Stimulated activated CD8-positive, alpha-beta memory T cell treated with anti-CD3 and anti-CD28 coated beads, Interleukin-15, amount 100 ng/mL, for 48 hours (primary cell): ENCODE results near the gene CDK14.
"Not testable (repeated sequence)": the region's sequence is repeated elsewhere in the genome, so short reads cannot be mapped to it uniquely, and the experiment has no call there.

Experiments used
- DNase-seq, 2 donors: peaks; one replicate each; pipeline ENCODE4 v3.0.0-alpha.2; 2020; ENCODE audit warnings: low read depth in 2 of 2

CDK14 gene

DNA sequence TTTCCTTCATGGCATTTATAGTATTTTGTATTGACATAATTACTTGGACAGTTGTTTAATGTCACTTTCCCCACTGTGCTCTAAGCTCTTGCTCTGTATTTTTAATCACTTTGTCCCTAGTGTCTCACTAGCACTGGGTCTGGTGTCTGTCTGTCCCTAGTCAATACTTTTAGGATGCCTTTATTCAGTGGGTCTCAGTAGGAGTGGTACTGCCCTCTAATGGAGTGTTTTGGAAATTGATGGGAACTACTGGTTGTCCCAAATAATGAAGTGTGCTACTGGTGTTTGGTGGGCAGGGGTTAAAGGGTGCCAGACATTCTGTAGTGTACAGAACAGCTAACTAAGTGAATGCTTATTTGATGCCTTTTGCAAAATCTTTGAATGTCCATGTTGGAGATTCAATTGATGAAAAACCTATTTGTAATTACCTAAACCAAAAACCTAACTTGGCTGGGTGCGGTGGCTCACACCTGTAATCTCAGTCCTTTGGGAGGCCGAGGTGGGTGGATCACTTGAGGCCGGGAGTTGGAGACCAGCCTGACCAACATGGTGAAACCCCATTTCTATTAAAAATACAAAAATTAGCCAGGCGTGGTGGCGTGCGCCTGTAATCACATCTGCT is 33.3 kb downstream of the CDK14 start:
- no peak for DNase-seq

DNA sequence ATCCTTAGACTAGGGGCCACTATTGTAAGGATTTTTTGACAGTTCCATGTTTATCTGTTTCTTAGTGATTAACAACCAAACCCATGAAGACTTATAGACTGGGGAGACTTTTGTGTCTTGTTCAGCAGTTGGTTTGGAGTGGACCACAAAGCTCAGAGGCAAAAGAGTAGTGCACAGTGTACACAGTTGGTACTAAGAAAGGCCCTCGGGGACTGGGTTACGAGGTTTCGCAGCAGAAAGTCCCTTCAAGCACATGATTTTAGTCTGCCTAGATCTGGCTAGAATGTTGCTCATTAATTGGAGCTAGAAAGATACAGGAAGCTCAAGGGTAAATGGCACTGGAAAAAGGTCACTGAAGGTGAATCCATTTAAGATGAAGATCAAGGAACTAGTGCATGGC is 35.4 kb downstream of the CDK14 start:
- no peak for DNase-seq

DNA sequence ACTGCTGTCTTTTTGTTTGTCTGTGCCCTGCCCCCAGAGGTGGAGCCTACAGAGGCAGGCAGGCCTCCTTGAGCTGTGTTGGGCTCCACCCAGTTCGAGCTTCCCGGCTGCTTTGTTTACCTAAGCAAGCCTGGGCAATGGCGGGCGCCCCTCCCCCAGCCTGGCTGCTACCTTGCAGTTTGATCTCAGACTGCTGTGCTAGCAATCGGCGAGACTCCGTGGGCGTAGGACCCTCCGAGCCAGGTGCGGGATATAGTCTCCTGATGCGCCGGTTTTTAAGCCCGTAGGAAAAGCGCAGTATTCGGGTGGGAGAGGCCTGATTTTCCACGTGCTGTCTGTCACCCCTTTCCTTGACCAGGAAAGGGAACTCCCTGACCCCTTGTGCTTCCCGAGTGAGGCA is 43.6 kb downstream of the CDK14 start:
- DNase-seq = not testable (repeated sequence)

DNA sequence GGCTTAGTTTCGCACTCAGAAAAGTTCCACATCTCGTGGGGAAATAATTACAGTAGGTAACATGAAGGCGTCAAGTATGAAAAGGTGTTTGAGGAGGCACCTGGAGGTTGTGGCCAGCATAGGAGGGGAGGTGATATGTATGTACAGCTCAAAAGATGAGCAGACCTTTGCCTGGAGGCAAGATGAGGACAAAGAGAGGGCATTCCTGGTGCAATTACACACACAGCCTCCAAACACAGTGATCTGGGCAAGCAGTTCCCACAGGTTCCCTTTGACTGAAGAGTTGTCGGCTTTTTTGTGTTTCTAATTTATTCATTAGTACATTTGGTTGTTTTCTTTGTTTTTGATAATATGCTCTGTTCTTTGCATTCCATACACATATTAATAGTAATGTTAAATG is 46.9 kb downstream of the CDK14 start:
- no peak for DNase-seq

DNA sequence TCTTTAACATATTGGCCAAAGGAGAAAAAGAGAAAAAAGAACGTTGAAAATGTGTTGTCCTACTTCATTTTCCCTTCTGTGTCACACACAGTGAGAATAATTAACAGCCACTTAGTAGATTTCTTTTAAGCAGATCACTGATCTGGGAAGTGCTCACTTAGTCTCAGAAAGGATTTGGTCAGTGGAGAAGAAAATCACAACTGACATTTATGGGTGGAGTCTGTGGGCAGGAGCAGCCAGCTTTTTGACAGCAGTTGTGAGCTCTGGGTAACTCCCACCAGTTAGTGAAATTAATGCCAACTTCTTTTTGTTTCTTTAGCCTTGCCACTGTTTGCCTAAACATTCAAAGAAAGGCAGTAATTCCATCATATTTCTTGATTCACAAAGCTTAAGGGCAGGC is 49.7 kb downstream of the CDK14 start:
- DNase-seq = no peak

DNA sequence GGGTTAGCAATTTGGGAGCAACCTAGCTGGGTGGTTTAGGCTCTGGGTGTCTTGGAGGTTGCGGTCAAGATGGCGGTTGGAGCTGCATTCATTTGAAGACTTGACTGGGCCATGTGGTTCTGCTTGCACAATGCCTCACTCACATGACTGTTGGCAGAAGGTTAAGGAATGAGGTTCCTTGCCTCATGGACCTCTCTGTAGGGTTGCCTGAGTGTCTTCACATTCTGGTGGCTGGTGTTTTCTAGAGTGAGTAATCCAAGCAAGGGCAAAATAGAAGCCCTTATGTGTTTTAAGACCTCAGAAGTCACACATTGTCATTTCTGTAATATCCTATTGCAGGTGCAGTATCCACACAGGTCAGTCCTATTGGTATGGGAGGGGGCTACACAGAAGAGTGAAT is 52.0 kb downstream of the CDK14 start:
- no peak for DNase-seq

DNA sequence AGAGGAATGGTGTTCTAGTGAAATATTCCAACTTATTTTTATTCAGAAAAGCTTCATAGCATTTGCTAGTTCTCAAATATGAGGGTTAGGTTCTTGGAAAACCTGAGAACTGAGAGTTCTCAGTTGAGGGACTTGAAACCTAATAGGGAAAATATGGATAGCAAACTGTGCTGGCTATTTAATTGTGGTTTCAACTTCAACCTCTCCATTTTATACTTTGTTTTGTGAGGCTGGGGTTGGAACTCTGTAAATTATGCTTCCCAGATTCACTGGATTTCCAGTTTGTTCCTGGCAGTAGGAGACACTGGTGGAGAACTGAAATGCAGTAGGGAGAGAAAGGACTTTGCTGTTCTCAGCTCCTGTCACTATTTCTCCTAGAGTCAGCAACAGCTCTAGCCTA is 52.7 kb downstream of the CDK14 start:
- no peak for DNase-seq

DNA sequence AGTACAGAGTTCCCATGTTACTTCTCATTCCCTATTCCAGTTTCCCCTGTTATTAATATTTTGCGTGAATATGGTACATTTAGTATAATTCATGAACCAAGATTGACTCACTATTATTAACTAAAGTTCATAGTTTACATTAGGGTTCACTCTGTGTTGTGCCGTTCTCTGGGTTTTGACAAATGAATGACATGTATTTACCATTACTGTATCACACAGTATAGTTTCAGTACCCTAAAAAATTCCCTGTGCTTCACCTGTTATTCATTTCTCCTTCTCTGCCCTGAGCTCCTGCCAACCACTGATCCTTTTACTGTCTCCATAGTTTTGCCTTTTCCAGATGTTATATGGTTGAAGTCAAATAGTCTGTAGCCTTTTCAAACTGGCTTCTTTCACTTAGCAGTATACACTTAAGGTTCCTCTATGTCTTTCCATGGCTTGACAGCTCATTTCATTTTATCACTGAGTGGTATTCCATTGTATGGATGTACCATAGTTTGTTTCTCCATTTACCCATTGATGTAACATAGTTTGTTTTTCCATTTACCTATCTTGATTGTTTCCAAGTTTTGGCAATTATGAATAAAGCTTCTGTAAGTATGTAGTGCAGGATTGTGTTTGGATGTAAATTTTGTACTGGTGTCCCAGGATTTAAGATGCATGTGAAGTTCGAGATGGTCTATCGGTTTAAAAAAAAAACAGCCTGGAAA is 58.8 kb downstream of the CDK14 start:
- DNase-seq = no peak

DNA sequence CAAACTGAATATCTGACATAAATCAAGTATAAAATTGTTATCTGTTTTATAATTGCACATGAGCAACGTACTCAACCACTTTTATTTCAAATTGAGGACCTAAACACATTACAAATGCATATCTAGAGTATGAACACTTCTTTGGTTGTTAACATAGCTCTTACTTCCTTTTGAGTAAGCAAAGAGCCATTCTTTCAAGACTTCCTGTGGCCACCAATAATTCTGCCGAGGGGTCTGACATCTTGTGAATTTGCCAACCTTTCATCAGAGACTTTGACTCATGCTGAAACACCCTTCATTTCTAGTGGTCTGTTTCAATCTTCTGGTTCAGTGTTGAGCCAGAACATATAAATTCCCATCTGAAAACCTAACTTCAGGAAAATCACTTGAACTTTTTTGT is 59.4 kb downstream of the CDK14 start:
- no peak for DNase-seq

DNA sequence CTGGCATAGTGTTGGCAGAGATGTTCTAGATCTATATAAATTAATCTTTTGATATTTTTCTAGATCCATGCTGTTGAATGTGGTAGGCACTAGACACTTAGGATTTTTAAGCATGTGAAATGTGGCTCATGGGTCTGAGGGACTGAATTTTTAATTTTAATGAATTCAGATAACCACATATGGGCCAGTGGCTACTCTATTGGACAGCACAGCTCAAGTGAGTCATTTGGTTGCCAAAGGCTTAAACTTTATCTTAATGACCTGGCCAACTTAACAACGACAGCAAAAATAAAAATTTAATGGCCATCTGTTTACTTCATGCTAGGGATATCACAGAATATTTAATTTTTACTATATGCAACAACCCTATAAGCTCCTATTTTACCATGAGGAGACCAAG is 61.4 kb downstream of the CDK14 start:
- no peak for DNase-seq

DNA sequence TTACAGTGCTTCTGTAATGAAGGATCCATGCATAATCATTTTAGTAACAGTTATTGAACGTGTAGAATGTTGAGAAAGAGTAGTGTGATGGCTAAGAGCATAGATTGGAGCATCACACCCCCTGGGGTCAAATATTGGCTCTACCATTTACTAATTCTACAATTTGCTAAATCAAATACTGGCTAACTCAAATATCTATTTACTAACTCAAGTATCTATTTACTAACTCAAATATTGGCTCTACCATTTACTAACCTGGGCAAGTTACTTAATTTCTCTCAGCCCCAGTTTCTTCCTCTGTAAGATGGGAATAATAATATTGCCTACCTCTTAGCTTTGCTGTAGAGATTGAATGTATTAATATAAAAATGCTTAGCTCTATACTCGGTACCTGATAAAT is 64.0 kb downstream of the CDK14 start:
- no peak for DNase-seq

DNA sequence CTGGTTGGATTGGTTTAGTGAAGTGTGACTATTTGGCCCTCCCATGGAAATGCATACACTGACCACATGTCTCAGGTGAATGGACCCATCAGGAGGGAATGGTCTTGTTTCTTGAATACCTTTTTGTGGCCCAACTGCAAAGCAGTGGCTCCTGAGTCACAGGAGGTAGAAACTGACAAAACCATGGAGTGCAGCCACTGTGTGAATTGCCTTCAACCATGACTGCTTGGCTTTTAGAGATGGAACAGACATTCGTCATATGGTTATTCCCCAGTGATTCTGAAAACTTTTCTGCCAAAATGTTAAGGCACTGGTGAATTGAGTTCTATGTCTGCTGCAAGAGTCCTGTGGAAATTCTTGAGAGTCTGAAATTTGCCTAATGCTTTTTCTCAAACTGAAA is 64.7 kb downstream of the CDK14 start:
- DNase-seq = no peak

DNA sequence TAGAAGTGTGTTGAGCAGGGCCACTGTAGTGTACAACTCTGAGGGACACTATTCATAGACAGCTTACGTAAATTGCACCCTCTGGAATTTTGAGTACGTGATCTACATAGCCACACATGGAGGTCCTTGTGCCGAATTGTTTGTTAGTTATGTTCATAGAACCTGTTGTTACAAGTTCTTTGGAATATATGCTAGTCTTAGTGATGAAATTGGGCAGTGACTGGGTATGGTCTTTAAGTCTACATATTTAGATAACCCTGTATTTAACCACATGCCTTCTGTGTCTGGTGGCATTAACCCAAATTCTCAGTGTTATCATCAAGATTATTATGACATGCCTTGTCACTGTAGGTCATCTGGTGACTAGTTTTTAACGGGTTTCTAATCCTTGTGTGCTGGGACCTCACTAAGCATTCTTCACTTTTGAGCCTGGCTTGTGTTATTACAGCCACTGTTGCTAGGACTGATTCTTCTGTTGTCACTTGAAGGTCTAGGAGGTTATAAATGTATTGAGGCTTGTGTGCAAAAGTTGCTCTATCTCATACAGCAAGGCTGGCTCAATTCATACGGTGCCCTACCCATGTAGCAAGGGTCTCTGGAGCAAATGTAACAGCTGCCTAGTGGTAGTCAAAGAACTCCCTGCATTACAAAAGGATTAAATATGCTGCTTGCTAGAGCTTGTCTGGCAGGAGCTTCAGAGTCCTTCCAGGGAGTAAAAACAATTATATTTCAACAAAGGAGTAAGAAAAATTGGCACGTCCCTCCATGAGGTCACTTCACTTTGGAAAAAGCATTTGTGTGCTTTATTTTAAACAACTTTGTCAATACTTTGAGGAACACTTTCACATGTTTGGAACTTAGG is 65.4 kb downstream of the CDK14 start:
- DNase-seq = no peak

DNA sequence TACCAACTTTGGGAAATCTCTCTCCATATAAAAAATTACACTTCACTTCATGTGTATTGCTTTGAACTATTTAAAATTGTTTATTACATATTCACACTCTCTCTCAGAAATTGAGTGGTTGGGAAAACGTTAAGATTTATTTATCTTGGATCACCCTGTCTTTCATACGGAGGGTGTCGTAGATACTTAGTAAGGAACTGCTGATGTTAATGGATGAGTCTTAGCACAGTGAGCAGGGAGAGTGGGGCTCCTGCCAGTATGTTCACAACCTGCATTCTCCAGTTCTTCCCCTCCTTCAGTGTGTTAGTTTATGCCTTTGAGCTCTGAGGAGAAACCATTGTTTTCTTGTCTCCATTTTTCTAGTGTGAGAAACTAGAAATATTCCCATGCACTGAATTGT is 67.1 kb downstream of the CDK14 start:
- no peak for DNase-seq

DNA sequence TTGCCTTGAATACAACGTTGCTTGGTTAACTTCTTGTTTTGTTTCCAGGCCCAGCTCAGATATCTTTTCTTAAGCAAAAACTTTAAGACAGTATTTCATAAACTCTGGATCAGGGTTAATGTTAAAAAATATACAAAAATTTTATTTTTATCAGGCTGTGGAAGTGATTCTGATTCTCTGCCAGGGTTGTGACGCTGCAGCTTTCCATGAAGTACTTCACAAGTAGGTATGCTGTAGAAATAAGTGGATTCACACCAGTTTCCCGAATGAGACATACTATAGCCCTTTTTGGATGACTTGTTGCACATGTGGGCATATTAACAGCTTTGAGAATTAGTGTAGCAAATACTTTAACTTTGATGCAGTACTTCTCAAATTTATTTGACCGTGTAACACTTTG is 70.1 kb downstream of the CDK14 start:
- no peak for DNase-seq

DNA sequence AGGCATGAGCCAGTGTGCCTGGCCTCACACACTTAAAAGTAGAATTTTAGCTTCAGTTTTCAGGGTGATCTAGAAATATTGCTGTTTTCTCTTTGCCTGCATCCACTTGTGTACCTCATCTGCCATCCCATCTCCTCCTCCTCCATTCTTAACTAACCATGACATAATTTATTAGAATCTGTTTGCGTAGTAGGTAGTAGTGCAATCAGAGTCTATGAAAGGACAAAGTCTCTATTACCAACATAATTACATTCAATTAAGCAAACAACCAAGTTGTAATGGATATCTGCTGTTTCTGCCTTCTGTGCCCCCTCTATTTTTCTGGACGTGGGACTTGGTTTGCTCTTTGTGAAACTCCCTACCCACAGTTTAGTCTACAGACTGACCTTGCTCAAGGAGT is 72.9 kb downstream of the CDK14 start:
- no peak for DNase-seq

DNA sequence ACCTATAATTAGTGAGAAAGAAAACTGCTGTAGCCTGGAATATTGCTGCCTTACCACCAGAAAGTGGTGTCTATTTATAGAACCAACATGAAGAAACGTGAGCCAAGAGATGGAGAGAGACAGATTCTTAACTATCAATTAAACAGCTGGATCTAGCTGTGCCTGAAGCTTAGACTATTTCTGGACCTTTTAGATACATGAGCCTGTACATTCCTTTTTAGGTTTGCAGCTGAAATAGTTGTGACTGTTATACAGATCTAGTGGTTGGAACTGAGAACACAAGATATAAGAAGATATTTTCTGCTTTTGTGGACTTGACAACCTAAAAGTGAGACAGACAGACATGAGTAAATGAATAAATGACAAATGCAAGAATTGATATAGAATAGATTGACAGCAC is 73.4 kb downstream of the CDK14 start:
- DNase-seq = no peak

DNA sequence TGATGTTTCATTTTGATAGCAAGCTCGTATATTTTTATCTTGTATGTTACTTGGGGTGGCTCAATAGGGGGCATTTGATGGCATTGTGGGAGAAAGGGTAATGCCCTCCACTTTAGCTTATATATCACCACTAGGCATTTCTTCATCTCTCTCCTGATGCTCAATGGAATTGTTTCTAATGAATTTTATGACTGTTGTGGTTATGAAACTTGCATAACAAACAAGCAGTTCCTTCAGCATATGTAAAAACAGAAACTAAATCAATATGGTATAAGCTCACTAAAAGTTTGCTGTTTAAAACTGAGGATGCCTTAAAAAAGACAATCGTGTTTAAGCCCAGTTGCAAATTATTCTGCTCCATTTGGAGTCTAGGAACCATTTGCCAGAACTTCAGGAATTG is 75.5 kb downstream of the CDK14 start:
- DNase-seq = no peak

DNA sequence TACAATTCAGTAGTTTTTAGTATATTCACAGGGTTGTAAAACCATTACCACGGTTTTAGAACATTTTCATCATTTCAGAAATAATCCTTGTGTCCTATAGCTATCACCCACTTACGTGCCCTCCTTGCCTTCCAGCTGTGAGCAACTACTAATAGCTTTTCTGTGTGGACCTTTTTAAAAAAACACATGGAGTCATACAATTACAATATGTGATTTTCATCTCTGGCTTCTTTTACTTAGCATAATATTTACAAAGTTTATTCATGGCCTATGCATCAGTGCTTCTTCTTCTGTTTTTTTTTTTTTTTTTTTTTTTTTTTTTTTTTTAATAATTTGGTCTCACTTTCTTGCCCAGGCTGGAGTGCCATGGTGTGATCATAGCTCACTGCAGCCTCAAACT is 76.1 kb downstream of the CDK14 start:
- DNase-seq = no peak

DNA sequence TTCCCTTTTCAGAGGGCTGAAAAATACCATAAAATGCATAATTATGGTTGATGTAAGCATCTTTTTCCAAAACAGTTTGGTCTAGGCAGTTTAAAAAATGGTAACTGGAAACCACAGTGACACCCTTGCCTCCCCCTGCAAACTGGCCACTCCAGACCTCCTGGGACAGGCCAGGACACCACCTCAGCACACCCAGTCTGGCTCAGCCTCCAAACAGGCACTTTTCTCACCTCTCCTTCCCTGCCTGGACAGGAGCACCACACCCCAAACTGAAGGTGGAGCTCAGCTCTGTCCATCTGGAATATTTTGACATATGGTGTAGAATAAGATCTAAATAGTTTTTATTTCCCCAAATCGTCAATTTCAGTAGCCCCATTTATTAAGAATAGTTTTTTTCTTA is 78.5 kb downstream of the CDK14 start:
- no peak for DNase-seq

DNA sequence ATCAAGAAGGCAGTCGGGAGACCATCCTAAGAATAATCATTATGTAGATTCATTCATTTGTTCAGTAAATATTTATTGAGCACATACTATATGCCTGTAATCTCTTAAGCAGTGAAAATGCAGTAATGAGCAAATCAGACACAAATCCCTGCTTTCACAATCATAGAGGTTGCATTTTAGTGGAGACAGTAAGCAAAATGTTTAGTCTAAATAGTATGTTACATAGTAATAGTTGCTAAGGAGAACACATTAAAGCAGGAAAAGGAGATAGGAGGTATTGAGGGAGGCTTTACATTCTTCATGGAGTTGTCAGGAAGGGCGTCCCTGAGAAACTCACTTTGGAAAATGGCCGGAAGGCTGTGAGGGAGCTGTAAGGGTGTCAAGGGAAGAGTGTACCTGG is 79.9 kb downstream of the CDK14 start:
- DNase-seq = no peak

DNA sequence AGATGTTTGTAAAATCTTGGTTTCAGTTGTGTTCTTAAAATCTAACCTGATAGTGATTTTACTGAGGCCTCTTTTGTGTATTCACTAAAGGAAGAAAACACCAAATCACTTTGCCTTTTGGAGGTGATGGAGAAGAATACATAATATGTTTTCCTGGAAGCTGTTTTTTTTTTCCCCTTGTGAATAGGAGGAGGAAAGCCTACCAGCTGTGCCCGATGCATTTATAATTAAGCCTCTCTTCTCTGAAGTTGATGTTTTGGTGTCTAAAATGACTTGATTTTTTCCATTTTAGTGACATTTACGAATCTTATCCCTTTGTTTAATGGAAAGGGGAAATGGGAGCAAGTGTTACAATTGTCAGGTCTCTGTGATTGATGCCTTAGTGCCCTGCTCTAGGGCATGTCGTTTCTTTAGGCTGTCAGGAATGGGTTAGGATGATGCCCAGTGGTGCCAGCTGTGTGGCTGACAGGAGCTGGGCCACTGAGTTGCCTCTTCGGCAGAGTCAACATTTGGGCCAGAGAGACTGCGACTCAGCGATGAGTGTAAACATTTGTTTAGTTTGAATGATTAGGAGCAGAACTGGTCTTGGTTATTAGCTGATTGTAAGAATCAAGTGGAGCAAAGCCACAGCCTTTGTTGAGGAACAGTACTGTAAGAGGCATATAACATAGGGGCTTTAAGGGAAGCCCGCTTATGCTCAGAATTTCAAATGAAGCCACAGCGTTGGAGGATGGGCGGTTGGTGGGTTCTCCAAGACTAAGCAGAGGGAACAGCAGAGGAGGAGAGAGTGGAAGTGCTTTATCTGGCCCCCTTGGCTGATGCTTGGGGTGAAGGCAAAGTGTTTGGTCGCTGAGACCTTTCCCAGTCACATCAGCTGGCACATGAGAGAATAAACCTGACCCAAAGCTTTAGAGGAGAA is 81.6 kb downstream of the CDK14 start:
- no peak for DNase-seq
